SJSA1 (cell line): ENCODE results near the gene PRR7. TPM values are rescaled to one million over a fixed set of nuclear protein-coding genes. Genes with fewer than 3 reads are reported as not detected.

Source experiments
- DNase-seq, 2 experiments: peaks; one replicate each; pipeline ENCODE4 v3.0.0-alpha.2; 2015 to 2020; ENCODE audit warnings: low spot score in 2 of 2, low read depth in 1 of 2
- H3K27ac ChIP-seq: fragments of 250-450 bp; sonication (Bioruptor Pico); 2 replicates; pipeline ENCODE4 v1.5.1; 2020; ENCODE audit warnings: mild to moderate bottlenecking, moderate library complexity
- H3K27me3 ChIP-seq: fragments of 250-450 bp; sonication (Bioruptor Pico); replicated peaks from 2 replicates; pipeline ENCODE4 v1.5.1; 2020; ENCODE audit warnings: mild to moderate bottlenecking, moderate library complexity
- H3K36me3 ChIP-seq: fragments of 250-450 bp; sonication (Bioruptor Pico); 2 replicates; pipeline ENCODE4 v1.5.1; 2020; ENCODE audit warnings: mild to moderate bottlenecking
- H3K4me1 ChIP-seq: fragments of 250-450 bp; sonication (Bioruptor Pico); replicated peaks from 2 replicates; pipeline ENCODE4 v1.6.1; 2021; ENCODE audit warnings: mild to moderate bottlenecking
- H3K4me3 ChIP-seq: fragments of 250-450 bp; sonication (Bioruptor Pico); 2 replicates; pipeline ENCODE4 v1.5.1; 2020; ENCODE audit warnings: mild to moderate bottlenecking
- H3K9me3 ChIP-seq: fragments of 250-450 bp; sonication (Bioruptor Pico); replicated peaks from 2 replicates; pipeline ENCODE4 v1.5.1; 2020; ENCODE audit warnings: mild to moderate bottlenecking
- total RNA-seq: library from RNA; depleted of rRNA; stranded (reverse); fragments of >200 nt; shearing (Covaris generic); gene quantifications from 2 replicates; pipeline ENCODE4 v1.2.3, GENCODE V29; 2014

The PRR7 gene
- total RNA-seq, 1 experiment from 2014 or later, result 7.4 TPM

DNA sequence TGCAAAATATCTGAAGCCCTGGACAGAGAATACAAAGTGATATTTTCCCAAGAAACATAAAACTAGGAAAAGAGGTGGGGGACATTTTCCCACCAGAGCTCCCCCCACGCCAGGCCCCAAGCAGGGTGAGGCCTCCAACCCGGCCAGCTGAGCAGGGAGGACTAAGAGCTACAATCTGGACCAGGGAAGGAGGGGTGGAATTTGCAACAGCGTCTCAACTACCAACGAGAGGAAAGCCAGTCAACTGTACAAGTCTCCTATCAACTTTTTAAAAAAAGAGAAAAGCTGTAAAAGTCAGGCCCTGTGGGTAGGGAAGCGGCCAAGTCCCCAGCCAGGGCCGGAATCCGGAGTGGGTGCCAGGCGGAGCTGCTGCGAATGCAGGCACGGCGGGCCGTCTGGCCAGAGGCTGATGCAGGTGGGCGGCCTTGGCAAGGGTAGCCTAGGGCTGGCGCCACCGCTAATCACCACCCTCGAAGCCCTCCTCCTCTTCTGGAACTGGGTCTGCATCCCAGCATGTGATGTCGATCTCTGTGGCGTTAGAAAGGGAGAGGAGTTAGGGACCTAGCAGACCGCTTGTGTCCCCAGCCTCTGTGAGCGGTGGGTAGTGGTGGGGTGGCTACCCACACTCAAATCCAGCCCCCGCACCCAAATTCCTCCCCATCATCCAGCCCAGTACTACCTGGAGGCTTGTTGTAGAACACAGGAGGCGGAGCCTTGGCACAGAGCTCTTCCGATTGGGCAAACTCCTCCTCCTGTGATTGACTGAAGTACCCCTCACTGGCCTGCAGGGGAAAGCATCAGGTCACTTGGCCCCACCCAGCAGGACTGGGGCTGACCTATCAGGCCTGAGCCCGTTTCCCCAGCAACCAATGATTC, 10.6 kb downstream of the PRR7 start:
- no peak overlapping the region for H3K4me3 ChIP-seq
- H3K9me3 ChIP-seq, result peaks cover 2% of the 10 kb centered on the region; the same call in 1 of the 2 replicates
- H3K4me1 ChIP-seq, result peaks cover 28% of the 10 kb centered on the region
- peak; percentile 90 to 97 for DNase-seq
- no peaks in the 10 kb centered on the region for H3K27me3 ChIP-seq
- no peak overlapping the region for H3K27ac ChIP-seq
- peaks cover 54% of the 10 kb centered on the region for H3K36me3 ChIP-seq

DNA sequence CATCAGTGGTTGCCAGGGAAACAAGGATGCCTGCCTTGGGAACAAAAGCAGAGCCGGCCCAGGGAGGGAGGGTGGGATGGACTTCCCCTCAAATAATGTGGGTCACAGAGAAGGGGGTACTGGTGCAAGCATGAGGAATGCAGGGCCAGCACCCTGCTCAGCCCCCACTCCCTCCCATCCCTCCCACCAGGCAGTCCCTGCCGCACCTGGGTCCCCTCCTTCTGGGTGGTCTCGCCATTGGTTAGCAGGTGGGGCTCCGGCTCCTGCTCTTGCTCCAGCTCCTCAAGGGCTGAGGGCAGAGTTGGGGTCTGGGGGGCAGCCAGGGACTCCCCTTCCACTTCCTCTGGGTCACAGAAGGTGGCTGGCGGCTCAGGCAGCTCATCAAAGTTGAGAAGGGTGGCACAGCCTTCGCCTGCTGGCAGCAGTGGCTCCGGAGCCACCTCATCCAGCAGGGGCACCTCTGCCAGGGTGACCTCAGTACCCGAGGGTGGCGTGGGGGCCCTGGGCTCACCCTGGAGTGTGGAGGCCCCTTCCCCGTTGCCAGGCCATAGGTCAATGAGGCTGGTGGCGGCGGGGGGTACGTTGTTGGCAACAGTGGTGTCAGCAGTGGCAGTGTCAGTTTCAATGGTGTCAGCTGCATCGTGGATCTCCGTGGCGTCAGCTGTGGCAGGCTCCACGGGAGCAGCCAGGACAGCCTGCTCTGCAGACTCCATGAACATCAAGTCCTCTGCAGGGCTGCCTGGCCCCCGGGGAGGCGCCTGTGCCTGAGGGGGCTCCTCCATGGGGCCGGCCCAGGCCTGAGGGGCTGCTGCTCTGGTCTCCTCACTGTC, 11.5 kb downstream of the PRR7 start:
- no peak overlapping the region for H3K4me3 ChIP-seq
- H3K27me3 ChIP-seq, result no peaks in the 10 kb centered on the region
- peak overlapping the region; percentile 72 for H3K27ac ChIP-seq
- peaks cover 2% of the 10 kb centered on the region; the same call in 1 of the 2 replicates for H3K9me3 ChIP-seq
- DNase-seq, result no peak
- peaks cover 56% of the 10 kb centered on the region for H3K36me3 ChIP-seq
- peaks cover 32% of the 10 kb centered on the region for H3K4me1 ChIP-seq

DNA sequence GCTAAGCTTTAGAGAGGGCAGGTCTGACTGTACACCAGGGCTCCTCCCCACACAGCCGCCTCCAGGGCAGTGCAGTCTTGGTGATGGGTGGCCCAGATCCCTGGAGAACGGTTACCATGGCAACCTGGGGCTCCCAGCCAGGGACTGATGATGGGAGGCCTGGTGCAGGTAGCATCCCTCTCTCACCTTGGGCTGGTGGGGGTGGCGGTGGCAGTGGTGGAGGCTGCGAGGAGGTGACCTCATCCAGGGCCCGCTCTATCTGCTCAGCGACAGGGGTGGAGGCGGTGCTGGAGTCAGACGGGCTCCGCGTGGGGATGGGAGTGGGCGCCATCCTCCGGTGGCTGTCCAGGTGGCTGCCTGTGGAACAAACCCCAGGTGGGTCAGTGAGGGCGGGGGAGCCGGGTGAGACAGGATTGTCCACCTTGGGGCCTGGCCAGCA, 12.3 kb downstream of the PRR7 start:
- no peak for DNase-seq
- H3K27ac ChIP-seq, result no peak overlapping the region
- no peak overlapping the region for H3K4me3 ChIP-seq
- no peaks in the 10 kb centered on the region for H3K27me3 ChIP-seq
- peaks cover 64% of the 10 kb centered on the region for H3K36me3 ChIP-seq
- peaks cover 30% of the 10 kb centered on the region for H3K4me1 ChIP-seq
- peaks cover 2% of the 10 kb centered on the region; the same call in 1 of the 2 replicates for H3K9me3 ChIP-seq

DNA sequence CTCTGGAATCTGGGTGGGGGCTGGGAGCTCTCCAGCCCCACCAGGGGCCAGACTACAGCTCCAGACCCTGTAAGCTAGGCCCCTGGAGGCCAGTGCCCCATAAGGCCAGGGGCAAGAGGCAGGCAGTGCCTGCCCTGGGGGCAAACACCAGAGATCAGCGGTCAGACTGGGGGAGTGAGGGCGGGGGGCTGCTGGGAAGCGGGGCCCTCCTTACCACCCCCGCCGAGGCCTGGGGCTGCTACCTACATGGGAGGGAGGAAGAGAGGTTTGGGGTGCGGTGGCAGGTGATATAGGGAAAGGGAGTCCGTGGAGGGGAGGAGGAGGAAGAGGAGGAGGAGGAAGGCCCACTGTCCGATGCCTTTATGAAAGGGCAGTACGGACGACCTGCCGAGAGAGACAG, 12.7 kb downstream of the PRR7 start:
- peaks cover 64% of the 10 kb centered on the region for H3K36me3 ChIP-seq
- H3K4me1 ChIP-seq, result peaks cover 25% of the 10 kb centered on the region
- no peak for DNase-seq
- no peak overlapping the region for H3K27ac ChIP-seq
- no peak overlapping the region for H3K4me3 ChIP-seq
- H3K27me3 ChIP-seq, result no peaks in the 10 kb centered on the region
- peaks cover 2% of the 10 kb centered on the region; the same call in 1 of the 2 replicates for H3K9me3 ChIP-seq

DNA sequence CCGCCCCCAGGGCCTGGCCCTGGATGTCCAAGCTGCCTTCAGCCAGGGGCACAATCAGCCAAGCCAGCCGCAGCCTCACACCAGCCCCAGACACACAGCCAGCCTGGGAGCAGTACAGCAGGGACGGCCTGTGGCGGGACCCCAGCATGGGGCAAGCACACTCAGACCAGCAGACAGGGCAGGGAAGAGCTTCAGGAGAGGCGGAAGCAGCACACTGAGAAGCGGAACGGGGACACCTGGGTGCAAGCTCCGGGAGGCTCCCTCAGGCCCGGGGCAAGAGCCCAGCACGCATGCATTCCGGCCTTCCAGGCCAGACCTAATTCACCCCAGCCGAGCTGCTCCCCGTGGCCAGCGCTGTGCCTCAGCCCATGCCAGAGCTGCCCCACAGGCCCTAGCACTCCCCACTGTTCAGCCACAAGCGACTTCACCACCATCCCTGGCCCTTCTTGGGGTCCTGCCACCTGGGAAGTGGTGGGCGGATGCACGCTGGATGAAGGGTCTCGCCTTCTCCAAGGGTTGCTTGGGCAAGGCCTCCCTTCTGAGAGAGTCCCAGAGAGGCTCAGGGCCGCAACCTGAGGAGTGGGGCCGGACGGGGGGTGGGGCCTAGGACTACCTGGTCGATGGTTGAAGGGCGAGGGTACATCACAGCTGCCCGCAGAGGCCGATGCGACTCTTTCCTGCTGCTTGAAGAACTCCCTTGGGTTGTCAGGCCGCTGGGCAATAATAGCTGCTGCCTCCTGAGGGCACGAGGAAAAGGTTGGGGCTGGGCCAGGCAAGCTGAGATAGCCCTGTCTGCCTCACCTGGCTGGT, 13.4 kb downstream of the PRR7 start:
- Histone ChIP-seq H3K9me3 (no peaks in the 10 kb centered on the region), H3K27ac (no peak overlapping the region), H3K27me3 (no peaks in the 10 kb centered on the region), H3K4me3 (no peak overlapping the region), H3K4me1 (peaks cover 19% of the 10 kb centered on the region), H3K36me3 (peaks cover 62% of the 10 kb centered on the region)
- no peak for DNase-seq

DNA sequence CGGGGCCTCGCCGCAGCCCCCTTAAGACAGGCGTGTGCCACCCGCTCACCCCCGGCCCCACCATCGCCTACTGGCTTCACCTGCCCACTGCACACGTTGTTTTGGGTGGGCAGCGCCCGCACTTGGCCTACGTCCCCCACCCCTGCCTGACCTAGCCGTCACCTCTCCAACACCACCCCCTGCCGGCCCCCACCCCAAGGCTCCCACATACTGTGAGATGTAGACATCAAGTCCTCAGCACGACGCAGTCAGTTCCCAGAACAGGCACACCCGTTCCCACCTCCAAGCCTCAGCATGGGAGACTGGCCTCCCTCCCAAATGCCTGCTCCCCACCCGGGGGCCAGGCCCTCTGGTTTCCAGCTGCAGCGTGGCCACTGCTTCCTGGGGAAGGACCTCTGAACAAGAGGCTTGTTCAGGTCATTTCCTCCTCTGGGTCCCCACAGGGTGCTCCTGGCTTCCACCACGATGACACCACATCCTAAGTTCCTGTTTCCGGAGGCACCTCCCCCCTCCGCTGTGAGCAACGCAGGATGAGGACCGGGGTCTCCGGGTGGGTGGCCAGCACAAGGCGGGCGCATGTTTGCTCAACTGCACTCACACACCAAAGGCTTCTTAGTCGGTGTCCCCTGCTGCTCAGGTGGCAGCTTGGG, 15.5 kb downstream of the PRR7 start:
- Histone ChIP-seq H3K4me1 (peaks cover 6% of the 10 kb centered on the region), H3K27ac (no peak overlapping the region), H3K9me3 (no peaks in the 10 kb centered on the region), H3K27me3 (no peaks in the 10 kb centered on the region), H3K36me3 (peaks cover 77% of the 10 kb centered on the region), H3K4me3 (no peak overlapping the region)
- no peak for DNase-seq

DNA sequence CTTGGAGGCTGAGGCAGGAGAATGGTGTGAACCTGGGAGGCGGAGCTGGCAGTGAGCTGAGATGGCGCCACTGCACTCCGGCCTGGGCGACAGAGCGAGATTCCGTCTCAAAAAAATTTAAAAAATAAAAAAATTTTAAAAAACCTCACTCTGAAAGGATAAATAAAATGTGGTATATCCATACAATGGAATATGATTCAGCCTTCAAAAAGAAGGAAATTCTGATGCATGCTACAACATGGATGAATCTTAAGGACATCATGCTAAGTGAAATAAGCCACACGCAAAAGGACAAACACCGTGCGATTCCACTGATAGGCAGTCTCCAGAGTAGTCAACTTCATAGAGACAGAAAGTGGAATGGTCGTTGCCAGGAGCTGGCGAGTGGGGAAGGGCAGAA, 18.4 kb downstream of the PRR7 start:
- Histone ChIP-seq H3K9me3 (no peaks in the 10 kb centered on the region), H3K4me1 (peaks cover 24% of the 10 kb centered on the region), H3K36me3 (peaks cover 76% of the 10 kb centered on the region), H3K4me3 (no peak overlapping the region), H3K27ac (no peak overlapping the region), H3K27me3 (no peaks in the 10 kb centered on the region)
- no peak for DNase-seq

DNA sequence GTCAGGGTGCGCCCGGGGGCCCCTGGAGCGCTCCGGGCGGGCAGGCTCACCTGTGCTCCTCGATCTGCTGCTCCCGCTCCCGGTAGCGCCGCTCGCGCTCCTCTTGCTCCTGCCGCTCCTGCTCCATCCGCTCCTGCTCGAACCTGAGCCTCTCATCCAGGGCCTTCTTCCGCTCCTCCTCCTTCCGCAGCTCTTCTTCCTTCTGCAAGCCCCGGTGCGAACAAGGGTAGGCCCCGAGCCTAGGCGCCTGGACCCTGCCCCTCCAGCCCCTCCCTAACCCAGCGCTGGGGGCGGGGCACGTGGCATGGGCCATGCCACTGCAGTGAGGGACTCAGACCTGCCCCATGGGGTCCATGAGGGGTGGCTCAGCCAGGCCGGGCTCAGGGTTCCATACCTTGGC, 20.2 kb downstream of the PRR7 start:
- Histone ChIP-seq H3K4me1 (peaks cover 42% of the 10 kb centered on the region), H3K27ac (no peak overlapping the region), H3K9me3 (no peaks in the 10 kb centered on the region), H3K27me3 (no peaks in the 10 kb centered on the region), H3K4me3 (no peak overlapping the region), H3K36me3 (peaks cover 79% of the 10 kb centered on the region)
- DNase-seq, result no peak

DNA sequence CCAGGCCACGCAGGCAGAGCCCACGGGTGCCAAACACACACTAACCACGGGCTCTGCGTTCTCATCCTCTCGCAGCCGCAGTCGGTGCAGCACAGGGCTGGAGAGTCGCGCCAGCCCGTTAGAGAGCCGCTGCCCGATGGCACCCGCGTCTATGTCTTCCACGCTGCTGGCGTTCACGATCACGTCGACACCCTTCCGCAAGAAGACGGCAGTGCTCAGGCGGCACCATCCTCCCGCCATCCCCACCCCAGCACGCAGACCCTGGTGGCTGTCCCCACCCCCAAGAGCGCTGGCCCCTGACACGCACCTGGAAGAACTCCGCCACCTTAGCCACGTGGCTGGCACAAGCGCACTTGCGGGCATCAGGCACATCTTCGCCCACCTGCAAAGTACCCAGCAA, 20.8 kb downstream of the PRR7 start:
- no peaks in the 10 kb centered on the region for H3K9me3 ChIP-seq
- DNase-seq, result no peak
- no peaks in the 10 kb centered on the region for H3K27me3 ChIP-seq
- no peak overlapping the region for H3K4me3 ChIP-seq
- H3K36me3 ChIP-seq, result peaks cover 84% of the 10 kb centered on the region
- peaks cover 43% of the 10 kb centered on the region for H3K4me1 ChIP-seq
- no peak overlapping the region for H3K27ac ChIP-seq

DNA sequence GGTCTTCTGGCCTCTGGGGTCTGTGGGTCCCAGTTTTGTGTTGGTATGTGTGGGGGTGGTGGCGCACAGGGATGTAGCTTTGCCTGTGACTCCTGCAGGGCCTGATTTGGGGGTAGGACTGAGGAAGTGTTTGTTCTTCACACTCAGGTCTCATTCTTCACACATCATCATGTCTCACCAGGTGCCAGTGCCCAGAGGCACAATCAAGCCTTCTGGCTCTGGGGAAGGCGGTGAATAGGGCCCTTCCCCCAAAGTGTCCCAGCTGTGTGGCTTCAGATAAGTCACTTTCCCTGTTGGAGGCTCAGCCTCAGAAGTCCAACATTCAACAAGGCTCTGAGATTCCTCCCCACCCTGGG, 21.7 kb downstream of the PRR7 start:
- no peaks in the 10 kb centered on the region for H3K9me3 ChIP-seq
- no peaks in the 10 kb centered on the region for H3K27me3 ChIP-seq
- peaks cover 86% of the 10 kb centered on the region for H3K36me3 ChIP-seq
- no peak overlapping the region for H3K4me3 ChIP-seq
- no peak overlapping the region for H3K27ac ChIP-seq
- H3K4me1 ChIP-seq, result peaks cover 46% of the 10 kb centered on the region
- DNase-seq, result no peak

DNA sequence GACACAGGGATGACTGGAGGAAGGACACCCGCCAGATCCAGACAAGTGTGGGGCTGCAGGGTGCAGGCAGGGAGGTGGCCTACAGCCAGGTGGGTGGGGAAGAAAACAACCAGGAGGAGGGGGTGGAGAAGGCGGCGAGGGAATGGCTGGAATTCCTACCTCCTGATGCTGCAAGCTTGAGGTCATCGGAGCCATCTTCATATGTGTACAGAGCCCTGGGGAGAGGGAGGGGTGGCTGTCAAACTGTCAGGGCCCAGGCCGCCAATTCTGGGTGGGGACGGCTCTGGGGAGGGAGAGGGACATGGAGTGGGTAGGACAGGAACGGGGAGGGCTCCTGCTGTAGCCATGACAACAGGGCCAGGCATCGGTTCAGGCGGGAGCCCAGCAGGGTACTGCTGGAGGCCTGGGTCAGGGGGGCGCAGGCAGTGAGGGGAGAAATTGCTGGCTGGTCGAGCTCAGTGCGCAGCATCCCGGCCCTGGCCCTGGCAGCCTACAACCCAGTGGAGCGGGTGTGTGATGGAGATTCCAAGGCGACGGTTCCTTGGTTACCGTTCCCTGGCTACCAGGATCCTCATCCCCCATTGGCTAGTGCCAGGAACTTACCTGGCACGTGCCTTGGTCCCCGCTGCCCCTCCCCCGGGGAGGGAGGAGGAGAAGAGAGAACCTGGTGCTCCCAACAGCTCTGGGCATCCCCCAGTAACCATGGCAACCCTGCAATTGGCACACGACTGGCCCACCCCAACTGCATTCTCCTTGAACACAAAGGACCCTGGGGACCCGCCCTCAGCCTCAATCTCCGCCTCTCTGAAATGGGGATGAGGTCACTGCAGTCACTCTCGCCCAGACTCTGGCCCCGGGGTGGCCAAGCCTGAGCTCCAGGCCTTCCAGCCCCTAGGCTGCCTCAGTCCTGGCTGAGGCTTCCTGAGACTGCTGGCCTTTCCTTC, 22.3 kb downstream of the PRR7 start:
- Histone ChIP-seq H3K4me1 (peaks cover 46% of the 10 kb centered on the region), H3K27me3 (no peaks in the 10 kb centered on the region), H3K9me3 (no peaks in the 10 kb centered on the region), H3K36me3 (peaks cover 81% of the 10 kb centered on the region), H3K27ac (peak overlapping the region; percentile 11; the same call in 1 of the 2 replicates), H3K4me3 (no peak overlapping the region)
- DNase-seq, result no peak

DNA sequence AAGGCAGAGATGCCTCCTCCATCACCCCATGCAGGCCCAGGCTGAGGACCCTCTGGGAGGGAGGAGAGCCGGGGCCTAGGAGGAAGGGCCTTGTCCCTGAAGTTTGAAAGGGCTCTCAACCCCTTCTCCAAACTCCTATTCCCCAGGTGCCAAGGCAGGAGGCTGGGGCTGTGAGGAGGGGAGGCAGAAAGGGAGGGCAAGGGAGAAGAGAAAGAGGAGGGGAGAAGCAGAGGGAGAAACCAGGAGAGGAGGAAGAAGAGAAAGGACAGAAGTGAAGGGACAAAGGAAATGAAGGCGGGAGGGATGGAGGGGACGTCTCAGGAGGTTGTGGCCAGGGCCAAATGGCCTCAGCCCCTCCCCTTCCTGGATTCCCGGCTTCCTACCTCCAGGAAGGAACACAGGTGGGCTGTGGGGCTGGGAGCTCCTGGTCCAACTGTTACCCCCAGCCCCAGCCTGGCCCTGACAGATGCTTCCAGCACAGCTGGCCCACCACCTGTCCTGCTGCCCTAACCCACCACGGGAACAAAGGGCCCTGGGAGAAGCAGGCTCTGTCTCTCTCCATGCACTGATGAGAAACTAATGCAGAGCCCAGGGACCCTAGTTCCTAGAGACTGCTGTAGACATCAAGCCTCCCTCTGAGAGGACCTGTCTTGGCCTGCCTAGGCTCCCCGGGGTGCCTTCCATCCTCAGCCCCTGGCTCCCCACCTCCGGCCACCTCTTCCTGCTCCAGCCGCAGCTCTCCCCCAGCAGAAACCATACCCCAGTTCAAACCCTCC, 23.3 kb downstream of the PRR7 start:
- peaks cover 77% of the 10 kb centered on the region for H3K36me3 ChIP-seq
- no peak overlapping the region for H3K4me3 ChIP-seq
- H3K27ac ChIP-seq, result no peak overlapping the region
- DNase-seq, result no peak
- H3K9me3 ChIP-seq, result no peaks in the 10 kb centered on the region
- H3K27me3 ChIP-seq, result no peaks in the 10 kb centered on the region
- H3K4me1 ChIP-seq, result peaks cover 46% of the 10 kb centered on the region
